Measurements from ENCODE around the gene PRDM16.
A peak's percentile ranks its signal among the peaks of the same experiment; 100 is the strongest.

Gene PRDM16

DNA sequence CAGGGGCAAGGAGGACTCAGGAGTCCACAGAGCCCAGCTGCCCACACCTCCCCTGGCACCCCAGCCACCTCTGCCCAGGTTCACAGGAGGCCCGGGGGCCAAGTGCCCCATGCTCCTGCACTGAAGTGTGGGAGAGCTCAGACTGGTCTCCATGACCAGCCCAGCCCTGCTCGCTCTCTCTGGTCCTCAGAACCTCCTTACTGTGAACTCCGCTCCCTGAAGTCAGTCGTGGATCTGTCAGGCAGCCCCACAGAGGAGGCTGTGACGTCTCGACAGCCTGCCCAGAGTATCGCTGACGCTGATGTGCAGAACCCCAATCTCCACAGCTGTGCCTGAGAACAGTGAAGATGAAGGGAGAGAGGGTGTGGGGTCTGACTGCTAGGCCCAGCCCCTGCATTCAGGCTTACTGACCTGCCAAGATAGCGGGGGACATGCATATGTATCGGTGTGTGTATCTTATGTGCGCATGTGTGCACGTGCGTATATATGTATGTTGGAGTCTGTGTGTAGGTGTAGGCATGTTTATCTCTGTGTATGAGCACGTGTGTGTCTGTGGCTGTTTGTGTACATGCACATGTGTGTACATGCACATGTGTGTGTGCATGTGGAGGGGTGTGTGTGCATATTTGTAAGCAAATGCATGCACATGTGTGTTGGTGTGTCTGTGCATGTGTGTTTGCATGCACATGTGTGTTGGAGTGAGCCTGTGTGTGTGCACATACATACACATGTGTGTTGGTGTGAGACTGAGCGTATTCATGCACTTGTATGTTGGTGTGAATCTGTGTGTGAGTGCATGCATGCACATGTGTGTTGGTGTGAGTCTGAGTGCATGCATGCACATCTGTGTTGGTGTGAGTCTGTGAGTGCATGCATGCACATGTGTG, 267.0 kb downstream of the PRDM16 start:
- TF ChIP-seq MYC (IDR thresholded peaks at IDR 0.05; ENCODE audit: low read depth, low read length) (no peak), POLR2A (IDR thresholded peaks at IDR 0.05; ENCODE audit: extremely low read depth, insufficient read length) (no peak)
- TF ChIP-seq, protein P1, sequence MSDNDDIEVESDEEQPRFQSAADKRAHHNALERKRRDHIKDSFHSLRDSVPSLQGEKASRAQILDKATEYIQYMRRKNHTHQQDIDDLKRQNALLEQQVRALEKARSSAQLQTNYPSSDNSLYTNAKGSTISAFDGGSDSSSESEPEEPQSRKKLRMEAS (IDR thresholded peaks at IDR 0.05; ENCODE audit: low read depth, low read length) = no peak
- TF ChIP-seq, protein P2, sequence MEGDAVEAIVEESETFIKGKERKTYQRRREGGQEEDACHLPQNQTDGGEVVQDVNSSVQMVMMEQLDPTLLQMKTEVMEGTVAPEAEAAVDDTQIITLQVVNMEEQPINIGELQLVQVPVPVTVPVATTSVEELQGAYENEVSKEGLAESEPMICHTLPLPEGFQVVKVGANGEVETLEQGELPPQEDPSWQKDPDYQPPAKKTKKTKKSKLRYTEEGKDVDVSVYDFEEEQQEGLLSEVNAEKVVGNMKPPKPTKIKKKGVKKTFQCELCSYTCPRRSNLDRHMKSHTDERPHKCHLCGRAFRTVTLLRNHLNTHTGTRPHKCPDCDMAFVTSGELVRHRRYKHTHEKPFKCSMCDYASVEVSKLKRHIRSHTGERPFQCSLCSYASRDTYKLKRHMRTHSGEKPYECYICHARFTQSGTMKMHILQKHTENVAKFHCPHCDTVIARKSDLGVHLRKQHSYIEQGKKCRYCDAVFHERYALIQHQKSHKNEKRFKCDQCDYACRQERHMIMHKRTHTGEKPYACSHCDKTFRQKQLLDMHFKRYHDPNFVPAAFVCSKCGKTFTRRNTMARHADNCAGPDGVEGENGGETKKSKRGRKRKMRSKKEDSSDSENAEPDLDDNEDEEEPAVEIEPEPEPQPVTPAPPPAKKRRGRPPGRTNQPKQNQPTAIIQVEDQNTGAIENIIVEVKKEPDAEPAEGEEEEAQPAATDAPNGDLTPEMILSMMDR (IDR thresholded peaks at IDR 0.05; ENCODE audit: low read depth, low read length) = no peak
- no peak overlapping the region for H3K4me3 ChIP-seq (ENCODE audit: low read depth, low read length)
- DNase-seq (ENCODE audit: low read depth) = no peak

DNA sequence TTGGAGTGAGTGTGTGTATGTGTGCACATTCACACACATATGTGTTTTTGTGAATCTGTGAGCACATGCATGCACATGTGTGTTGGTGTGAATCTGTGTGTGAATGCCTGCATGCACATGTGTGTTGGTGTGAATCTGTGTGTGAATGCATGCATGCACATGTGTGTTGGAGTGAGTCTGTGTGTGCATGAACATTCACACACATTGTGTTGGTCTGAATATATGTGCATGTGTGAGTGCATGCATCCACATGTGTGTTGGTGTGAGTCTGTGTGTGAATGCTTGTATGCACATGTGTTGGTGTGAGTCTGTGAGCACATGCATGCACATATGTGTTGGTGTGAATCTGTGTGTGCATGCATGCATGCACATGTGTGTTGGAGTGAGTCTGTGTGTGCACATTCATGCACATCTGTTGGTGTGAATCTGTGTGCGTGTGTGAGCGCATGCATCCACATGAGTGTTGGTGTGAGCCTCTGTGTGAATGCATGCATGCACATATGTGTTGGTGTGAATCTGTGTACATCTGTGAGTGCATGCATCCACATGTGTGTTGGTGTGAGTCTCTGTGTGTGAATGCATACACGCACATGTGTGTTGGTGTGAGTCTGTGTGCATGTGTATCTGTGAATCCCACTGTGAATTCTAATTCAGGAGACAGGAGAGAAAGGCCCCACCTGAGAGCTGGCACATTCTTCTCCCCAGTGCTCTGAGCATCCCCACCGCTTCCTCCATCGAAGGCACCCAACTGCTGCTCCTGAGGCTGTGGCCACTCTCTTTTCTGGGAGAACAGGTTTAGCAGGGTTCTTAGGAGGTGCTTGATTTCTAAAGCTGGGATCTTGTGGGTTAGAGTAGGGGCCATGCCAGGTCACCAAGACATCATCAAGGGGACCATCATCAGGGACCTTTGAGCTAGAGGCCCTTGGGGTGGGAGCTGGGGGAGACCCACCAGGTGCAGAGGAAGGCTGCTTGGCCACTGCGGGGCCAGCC, 267.9 kb downstream of the PRDM16 start:
- no peak overlapping the region for H3K4me3 ChIP-seq (ENCODE audit: low read depth, low read length)
- TF ChIP-seq POLR2A (IDR thresholded peaks at IDR 0.05; ENCODE audit: extremely low read depth, insufficient read length) = no peak
- TF ChIP-seq MYC (IDR thresholded peaks at IDR 0.05; ENCODE audit: low read depth, low read length) = no peak
- TF ChIP-seq, protein P2 (IDR thresholded peaks at IDR 0.05; ENCODE audit: low read depth, low read length) = no peak
- no peak for DNase-seq (ENCODE audit: low read depth)

DNA sequence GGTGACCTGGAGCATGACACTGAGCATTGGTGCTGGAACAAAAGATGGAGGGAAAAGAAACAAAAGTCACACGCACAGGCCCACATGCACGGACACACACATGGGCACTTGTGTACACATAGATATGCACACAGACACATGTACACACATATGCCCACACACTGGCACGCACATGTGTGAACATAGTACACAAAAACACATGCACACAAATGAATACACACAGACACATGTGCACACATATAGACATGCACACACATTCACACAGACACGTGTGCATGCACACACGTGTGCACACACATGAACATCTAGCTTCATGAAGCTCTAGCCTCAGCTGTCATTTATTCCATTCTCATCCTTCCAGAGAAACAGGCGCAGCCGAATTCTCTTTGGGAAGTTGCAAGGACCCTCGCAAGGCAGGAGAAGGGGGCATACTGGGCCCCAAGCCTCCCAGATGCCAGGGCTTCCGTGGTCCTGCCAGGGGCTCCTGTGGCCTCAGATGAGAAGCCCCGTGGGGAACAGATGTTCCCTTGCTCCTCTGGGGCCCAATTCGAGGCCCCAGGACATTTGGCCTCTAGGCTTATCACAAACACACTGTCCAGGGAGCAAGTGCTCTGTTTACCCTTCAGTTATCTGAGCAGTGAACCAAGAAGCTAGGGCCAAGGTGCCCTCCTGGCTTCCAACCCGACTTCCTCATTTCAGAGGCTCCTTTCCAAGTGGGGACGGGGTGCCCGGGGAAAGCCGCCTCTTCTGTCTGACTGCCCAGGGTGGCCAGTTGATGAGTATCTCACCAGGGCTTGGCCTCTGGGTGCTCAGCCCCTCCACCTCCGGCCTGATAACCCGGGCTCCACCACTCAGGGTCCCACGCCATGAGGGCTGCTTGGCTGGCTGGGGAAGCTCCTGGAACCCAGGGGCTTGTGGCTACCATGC, 269.1 kb downstream of the PRDM16 start:
- TF ChIP-seq, protein P1 (IDR thresholded peaks at IDR 0.05; ENCODE audit: low read depth, low read length) = peak; percentile 21; the same call in 1 of the 2 replicates
- TF ChIP-seq MYC (IDR thresholded peaks at IDR 0.05; ENCODE audit: low read depth, low read length) = no peak
- TF ChIP-seq, protein P2 (IDR thresholded peaks at IDR 0.05; ENCODE audit: low read depth, low read length) = no peak
- DNase-seq (ENCODE audit: low read depth) = no peak
- H3K4me3 ChIP-seq (ENCODE audit: low read depth, low read length) = no peak overlapping the region

DNA sequence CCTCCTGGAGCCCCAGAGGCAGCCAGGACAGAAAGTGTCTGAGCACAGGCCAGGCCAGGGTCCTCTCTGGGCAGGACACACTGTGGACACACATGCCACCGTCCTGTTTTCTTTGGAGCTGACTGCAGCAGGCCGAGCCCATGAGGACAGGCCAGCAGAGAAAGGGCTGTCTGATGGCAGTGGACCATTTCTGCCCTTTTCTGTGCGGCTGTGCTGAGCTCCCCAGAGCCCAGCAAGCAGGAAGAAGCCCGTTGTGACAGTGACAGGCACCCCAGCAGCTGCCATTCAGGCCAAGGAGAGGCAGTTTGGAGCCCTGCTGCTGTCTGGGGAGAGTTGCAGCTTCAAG, 269.7 kb downstream of the PRDM16 start:
- no peak for DNase-seq (ENCODE audit: low read depth)
- H3K4me3 ChIP-seq (ENCODE audit: low read depth, low read length) = no peak overlapping the region
- TF ChIP-seq, protein P1 (IDR thresholded peaks at IDR 0.05; ENCODE audit: low read depth, low read length) = no peak
- TF ChIP-seq, protein P2 (IDR thresholded peaks at IDR 0.05; ENCODE audit: low read depth, low read length) = no peak
- TF ChIP-seq POLR2A (IDR thresholded peaks at IDR 0.05; ENCODE audit: extremely low read depth, insufficient read length) (no peak), MYC (IDR thresholded peaks at IDR 0.05; ENCODE audit: low read depth, low read length) (no peak)

DNA sequence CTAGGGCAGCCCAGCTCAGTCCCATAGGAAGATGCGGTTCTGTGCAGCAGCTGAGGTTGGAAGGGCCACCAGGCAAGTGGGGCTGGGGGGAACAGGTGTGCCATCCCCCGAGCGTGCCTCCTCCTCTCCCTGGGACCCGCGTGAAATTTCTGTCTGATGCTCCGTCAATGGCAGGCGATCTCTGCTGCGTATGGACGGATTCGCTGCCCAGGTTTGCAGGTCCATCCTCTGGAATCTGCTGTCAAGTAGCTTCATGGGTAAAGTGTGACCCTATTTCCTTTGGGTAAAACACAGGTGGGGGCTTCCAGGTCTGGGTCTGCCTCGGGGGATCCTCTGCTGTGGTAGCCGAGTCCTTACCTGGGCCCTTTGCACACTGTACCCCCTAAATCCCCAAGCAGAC, 270.9 kb downstream of the PRDM16 start:
- no peak overlapping the region for H3K4me3 ChIP-seq (ENCODE audit: low read depth, low read length)
- TF ChIP-seq POLR2A (IDR thresholded peaks at IDR 0.05; ENCODE audit: extremely low read depth, insufficient read length) = no peak
- TF ChIP-seq, protein P2 (IDR thresholded peaks at IDR 0.05; ENCODE audit: low read depth, low read length) = no peak
- no peak for TF ChIP-seq MYC (IDR thresholded peaks at IDR 0.05; ENCODE audit: low read depth, low read length)
- TF ChIP-seq, protein P1 (IDR thresholded peaks at IDR 0.05; ENCODE audit: low read depth, low read length) = no peak
- DNase-seq (ENCODE audit: low read depth) = no peak
